ENCODE results near the gene ENOX1.

DNA sequence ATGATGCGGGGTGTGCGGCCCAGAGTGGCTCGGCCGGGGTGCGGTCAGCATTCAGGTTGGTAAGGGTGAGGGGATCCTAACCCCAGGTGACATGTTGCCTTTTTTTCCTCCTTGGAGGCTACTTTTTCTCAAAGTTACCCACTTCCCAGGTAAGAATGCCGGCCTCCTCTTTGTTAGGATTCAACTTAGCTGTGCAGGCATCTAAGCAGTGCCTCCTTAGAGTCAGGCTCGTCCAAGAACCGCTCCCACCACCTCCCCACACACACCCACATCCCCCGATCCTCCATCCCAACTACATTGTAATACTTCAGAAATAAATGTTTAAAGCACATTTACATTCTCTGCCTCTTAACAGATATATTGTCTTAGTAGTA lies 733 bp upstream of the ENOX1 start:
- TF ChIP-seq, protein P1, sequence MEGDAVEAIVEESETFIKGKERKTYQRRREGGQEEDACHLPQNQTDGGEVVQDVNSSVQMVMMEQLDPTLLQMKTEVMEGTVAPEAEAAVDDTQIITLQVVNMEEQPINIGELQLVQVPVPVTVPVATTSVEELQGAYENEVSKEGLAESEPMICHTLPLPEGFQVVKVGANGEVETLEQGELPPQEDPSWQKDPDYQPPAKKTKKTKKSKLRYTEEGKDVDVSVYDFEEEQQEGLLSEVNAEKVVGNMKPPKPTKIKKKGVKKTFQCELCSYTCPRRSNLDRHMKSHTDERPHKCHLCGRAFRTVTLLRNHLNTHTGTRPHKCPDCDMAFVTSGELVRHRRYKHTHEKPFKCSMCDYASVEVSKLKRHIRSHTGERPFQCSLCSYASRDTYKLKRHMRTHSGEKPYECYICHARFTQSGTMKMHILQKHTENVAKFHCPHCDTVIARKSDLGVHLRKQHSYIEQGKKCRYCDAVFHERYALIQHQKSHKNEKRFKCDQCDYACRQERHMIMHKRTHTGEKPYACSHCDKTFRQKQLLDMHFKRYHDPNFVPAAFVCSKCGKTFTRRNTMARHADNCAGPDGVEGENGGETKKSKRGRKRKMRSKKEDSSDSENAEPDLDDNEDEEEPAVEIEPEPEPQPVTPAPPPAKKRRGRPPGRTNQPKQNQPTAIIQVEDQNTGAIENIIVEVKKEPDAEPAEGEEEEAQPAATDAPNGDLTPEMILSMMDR (IDR thresholded peaks at IDR 0.05): no peak
- no peak for TF ChIP-seq POLR2A (IDR thresholded peaks at IDR 0.05)
